KOPT-K1 (cell line): ENCODE results near the gene FHL2.

Experiments
- H3K27ac ChIP-seq: fragments of 200-600 bp; sonication (generic); 2 replicates; pipeline ENCODE4 v1.5.1; 2016; ENCODE audit warnings: antibody characterized with exemption, mild to moderate bottlenecking, low read depth, low read length; ENCODE audit not compliant: poor library complexity, severe bottlenecking
- H3K36me3 ChIP-seq: fragments of 200-600 bp; sonication (generic); 2 replicates; pipeline ENCODE4 v1.5.1; 2017; ENCODE audit warnings: antibody characterized with exemption, mild to moderate bottlenecking, low read length, moderate library complexity; ENCODE audit not compliant: insufficient read depth
- H3K9me3 ChIP-seq: fragments of 200-600 bp; sonication (generic); 2 replicates; pipeline ENCODE4 v1.5.1; 2017; ENCODE audit warnings: antibody characterized with exemption, low read length, mild to moderate bottlenecking; ENCODE audit not compliant: insufficient read depth, poor library complexity, severe bottlenecking

FHL2 gene

GRCh38 chr2:105315314-105315713 lies 83.5 kb downstream of the FHL2 start:
- no peaks in the 10 kb centered on the region for H3K9me3 ChIP-seq
- no peak overlapping the region for H3K27ac ChIP-seq
- H3K36me3 ChIP-seq = no peaks in the 10 kb centered on the region

- Histone ChIP-seq H3K36me3 (no peaks in the 10 kb centered on the region), H3K27ac (no peak overlapping the region), H3K9me3 (no peaks in the 10 kb centered on the region)
These were observed 85.0 kb downstream of the FHL2 start for GRCh38 chr2:105313877-105314276.
